ENCODE measurements around the gene DUXB. TPM values are rescaled to one million over a fixed set of nuclear protein-coding genes. Genes with fewer than 3 reads are reported as not detected.

The DUXB gene
- polyA plus RNA-seq, 1 donor: not detected

GRCh38 chr16:75718452-75718851, 17.2 kb upstream of the DUXB start:
- no peaks in the 10 kb centered on the region for H3K36me3 ChIP-seq (ENCODE audit: control insufficient read depth, insufficient read depth, low read length)
- WGBS (ENCODE audit: insufficient coverage, low lambda C conversion rate): no CpG with 5 or more reads among the region's 4 CpGs
- H3K9me3 ChIP-seq (ENCODE audit: control insufficient read depth, low read depth, low read length): no peaks in the 10 kb centered on the region
- H3K27ac ChIP-seq (ENCODE audit: low read length): no peak overlapping the region
- no peaks in the 10 kb centered on the region for H3K27me3 ChIP-seq (ENCODE audit: control insufficient read depth, insufficient read depth, low read length)
- DNase-seq: no peak
- no peak overlapping the region for H3K4me3 ChIP-seq (ENCODE audit: low read length)
- H3K4me1 ChIP-seq (ENCODE audit: control insufficient read depth, insufficient read depth, low read length): no peaks in the 10 kb centered on the region

GRCh38 chr16:75714661-75715060, 13.4 kb upstream of the DUXB start:
- no peak overlapping the region for H3K27ac ChIP-seq (ENCODE audit: low read length)
- H3K36me3 ChIP-seq (ENCODE audit: control insufficient read depth, insufficient read depth, low read length): no peaks in the 10 kb centered on the region
- no peak overlapping the region for H3K4me3 ChIP-seq (ENCODE audit: low read length)
- H3K4me1 ChIP-seq (ENCODE audit: control insufficient read depth, insufficient read depth, low read length): no peaks in the 10 kb centered on the region
- DNase-seq: no peak
- no peaks in the 10 kb centered on the region for H3K9me3 ChIP-seq (ENCODE audit: control insufficient read depth, low read depth, low read length)
- no peaks in the 10 kb centered on the region for H3K27me3 ChIP-seq (ENCODE audit: control insufficient read depth, insufficient read depth, low read length)

- H3K27me3 ChIP-seq (ENCODE audit: control insufficient read depth, insufficient read depth, low read length): no peaks in the 10 kb centered on the region
- WGBS (ENCODE audit: insufficient coverage, low lambda C conversion rate): 91% methylated on average over 1 of the region's 2 CpGs
- H3K36me3 ChIP-seq (ENCODE audit: control insufficient read depth, insufficient read depth, low read length): no peaks in the 10 kb centered on the region
- no peaks in the 10 kb centered on the region for H3K9me3 ChIP-seq (ENCODE audit: control insufficient read depth, low read depth, low read length)
- H3K4me3 ChIP-seq (ENCODE audit: low read length): no peak overlapping the region
- DNase-seq: no peak
- H3K4me1 ChIP-seq (ENCODE audit: control insufficient read depth, insufficient read depth, low read length): no peaks in the 10 kb centered on the region
- H3K27ac ChIP-seq (ENCODE audit: low read length): no peak overlapping the region
These were observed 9.1 kb upstream of the DUXB start for GRCh38 chr16:75710344-75710743.

- Histone ChIP-seq H3K36me3 (ENCODE audit: control insufficient read depth, insufficient read depth, low read length) (no peaks in the 10 kb centered on the region), H3K4me3 (ENCODE audit: low read length) (no peak overlapping the region), H3K4me1 (ENCODE audit: control insufficient read depth, insufficient read depth, low read length) (no peaks in the 10 kb centered on the region), H3K27me3 (ENCODE audit: control insufficient read depth, insufficient read depth, low read length) (no peaks in the 10 kb centered on the region), H3K27ac (ENCODE audit: low read length) (no peak overlapping the region), H3K9me3 (ENCODE audit: control insufficient read depth, low read depth, low read length) (no peaks in the 10 kb centered on the region)
- no peak for DNase-seq
- WGBS (ENCODE audit: insufficient coverage, low lambda C conversion rate): no CpG with 5 or more reads among the region's 4 CpGs
These were observed 2.0 kb upstream of the DUXB start for GRCh38 chr16:75703306-75703705.

GRCh38 chr16:75702242-75702641, 981 bp upstream of the DUXB start:
- H3K36me3 ChIP-seq (ENCODE audit: control insufficient read depth, insufficient read depth, low read length): no peaks in the 10 kb centered on the region
- H3K27ac ChIP-seq (ENCODE audit: low read length): no peak overlapping the region
- H3K4me3 ChIP-seq (ENCODE audit: low read length): no peak overlapping the region
- no CpG with 5 or more reads among the region's 2 CpGs for WGBS (ENCODE audit: insufficient coverage, low lambda C conversion rate)
- DNase-seq: no peak
- no peaks in the 10 kb centered on the region for H3K27me3 ChIP-seq (ENCODE audit: control insufficient read depth, insufficient read depth, low read length)
- H3K4me1 ChIP-seq (ENCODE audit: control insufficient read depth, insufficient read depth, low read length): no peaks in the 10 kb centered on the region
- H3K9me3 ChIP-seq (ENCODE audit: control insufficient read depth, low read depth, low read length): no peaks in the 10 kb centered on the region

- no peak for DNase-seq
- H3K4me3 ChIP-seq (ENCODE audit: low read length): no peak overlapping the region
- no peaks in the 10 kb centered on the region for H3K4me1 ChIP-seq (ENCODE audit: control insufficient read depth, insufficient read depth, low read length)
- H3K27me3 ChIP-seq (ENCODE audit: control insufficient read depth, insufficient read depth, low read length): no peaks in the 10 kb centered on the region
- H3K27ac ChIP-seq (ENCODE audit: low read length): no peak overlapping the region
- 100% methylated on average over 1 of the region's 5 CpGs for WGBS (ENCODE audit: insufficient coverage, low lambda C conversion rate)
- no peaks in the 10 kb centered on the region for H3K36me3 ChIP-seq (ENCODE audit: control insufficient read depth, insufficient read depth, low read length)
- no peaks in the 10 kb centered on the region for H3K9me3 ChIP-seq (ENCODE audit: control insufficient read depth, low read depth, low read length)
These were observed 3.7 kb downstream of the DUXB start for GRCh38 chr16:75697571-75697970.

- 57% methylated on average over 1 of the region's 6 CpGs for WGBS (ENCODE audit: insufficient coverage, low lambda C conversion rate)
- no peaks in the 10 kb centered on the region for H3K27me3 ChIP-seq (ENCODE audit: control insufficient read depth, insufficient read depth, low read length)
- no peak overlapping the region for H3K4me3 ChIP-seq (ENCODE audit: low read length)
These were observed 5.6 kb downstream of the DUXB start for GRCh38 chr16:75695708-75696107.

GRCh38 chr16:75687361-75687760, 13.9 kb downstream of the DUXB start:
- no peak overlapping the region for H3K27ac ChIP-seq (ENCODE audit: low read length)
- H3K4me1 ChIP-seq (ENCODE audit: control insufficient read depth, insufficient read depth, low read length): no peaks in the 10 kb centered on the region
- H3K27me3 ChIP-seq (ENCODE audit: control insufficient read depth, insufficient read depth, low read length): no peaks in the 10 kb centered on the region

More at GRCh38 chr16:75695708-75696107, 5.6 kb downstream of the DUXB start:
- Histone ChIP-seq H3K4me1 (ENCODE audit: control insufficient read depth, insufficient read depth, low read length) (no peaks in the 10 kb centered on the region), H3K27ac (ENCODE audit: low read length) (no peak overlapping the region), H3K9me3 (ENCODE audit: control insufficient read depth, low read depth, low read length) (no peaks in the 10 kb centered on the region), H3K36me3 (ENCODE audit: control insufficient read depth, insufficient read depth, low read length) (no peaks in the 10 kb centered on the region)
- no peak for DNase-seq

GRCh38 chr16:75682308-75682707, 19.0 kb downstream of the DUXB start:
- H3K4me3 ChIP-seq (ENCODE audit: low read length): no peak overlapping the region
- no peaks in the 10 kb centered on the region for H3K9me3 ChIP-seq (ENCODE audit: control insufficient read depth, low read depth, low read length)
- no peaks in the 10 kb centered on the region for H3K36me3 ChIP-seq (ENCODE audit: control insufficient read depth, insufficient read depth, low read length)
- H3K4me1 ChIP-seq (ENCODE audit: control insufficient read depth, insufficient read depth, low read length): no peaks in the 10 kb centered on the region
- no peaks in the 10 kb centered on the region for H3K27me3 ChIP-seq (ENCODE audit: control insufficient read depth, insufficient read depth, low read length)
- no peak for DNase-seq
- no peak overlapping the region for H3K27ac ChIP-seq (ENCODE audit: low read length)
- WGBS (ENCODE audit: insufficient coverage, low lambda C conversion rate): 74% methylated on average over 4 of the region's 14 CpGs

More at GRCh38 chr16:75687361-75687760, 13.9 kb downstream of the DUXB start:
- no peak for DNase-seq
- no peak overlapping the region for H3K4me3 ChIP-seq (ENCODE audit: low read length)
- no peaks in the 10 kb centered on the region for H3K36me3 ChIP-seq (ENCODE audit: control insufficient read depth, insufficient read depth, low read length)
- no peaks in the 10 kb centered on the region for H3K9me3 ChIP-seq (ENCODE audit: control insufficient read depth, low read depth, low read length)

- H3K36me3 ChIP-seq (ENCODE audit: control insufficient read depth, insufficient read depth, low read length): no peaks in the 10 kb centered on the region
- H3K9me3 ChIP-seq (ENCODE audit: control insufficient read depth, low read depth, low read length): no peaks in the 10 kb centered on the region
- H3K27ac ChIP-seq (ENCODE audit: low read length): no peak overlapping the region
- H3K4me3 ChIP-seq (ENCODE audit: low read length): no peak overlapping the region
- no peak for DNase-seq
- no peaks in the 10 kb centered on the region for H3K4me1 ChIP-seq (ENCODE audit: control insufficient read depth, insufficient read depth, low read length)
- WGBS (ENCODE audit: insufficient coverage, low lambda C conversion rate): 100% methylated on average over 1 of the region's 5 CpGs
- no peaks in the 10 kb centered on the region for H3K27me3 ChIP-seq (ENCODE audit: control insufficient read depth, insufficient read depth, low read length)
These were observed 21.9 kb downstream of the DUXB start for GRCh38 chr16:75679366-75679765.

- Histone ChIP-seq H3K27me3 (ENCODE audit: control insufficient read depth, insufficient read depth, low read length) (no peaks in the 10 kb centered on the region), H3K36me3 (ENCODE audit: control insufficient read depth, insufficient read depth, low read length) (no peaks in the 10 kb centered on the region), H3K4me3 (ENCODE audit: low read length) (no peak within 1 kb of the TSS), H3K27ac (ENCODE audit: low read length) (no peak within 1 kb of the TSS), H3K4me1 (ENCODE audit: control insufficient read depth, insufficient read depth, low read length) (no peaks in the 10 kb centered on the region), H3K9me3 (ENCODE audit: control insufficient read depth, low read depth, low read length) (no peaks in the 10 kb centered on the region)
- 95% methylated on average over 4 of the region's 4 CpGs for WGBS (ENCODE audit: insufficient coverage, low lambda C conversion rate)
- DNase-seq: no peak
These were observed 24.4 kb downstream of the DUXB start, which contains the start of gene CPHXL2 for GRCh38 chr16:75676909-75677308. Gene CPHXL2 (minus strand): TSS chr16:75677009. CDS start chr16:75676999, 10 bp downstream.

Data from large intestine (tissue), 3 donors.